ENCODE results near the gene HAL. TPM values are rescaled to one million over a fixed set of nuclear protein-coding genes. Genes with fewer than 3 reads are reported as not detected.

HAL gene
- polyA plus RNA-seq, 1 donor (not counting 4 experiments of a cell fraction or from before 2014, with no cell fraction given) = 0.51 TPM

GRCh38 chr12:95984682-95985081, 11.5 kb downstream of the HAL start:
- dilution Hi-C loops (cut with MboI; ENCODE audit: extremely low pct_ligation_motif_present, low sequenced_read_pairs) = no loop called here
- Histone ChIP-seq H3K4me2 (ENCODE audit: control insufficient read depth, extremely low read depth, insufficient read depth, low read depth, low read length) (no peak overlapping the region), H3K79me2 (ENCODE audit: control insufficient read depth, insufficient read depth, low read length) (no peaks in the 10 kb centered on the region), H3K4me3 (ENCODE audit: control insufficient read depth in 2 of 3, extremely low read depth in 1 of 3, insufficient read depth in 2 of 3, low read depth in 1 of 3, low read length in 3 of 3) (no peak overlapping the region), H3K9me1 (ENCODE audit: control insufficient read depth, extremely low read depth, insufficient read depth, low read length) (no peaks in the 10 kb centered on the region), H3K27ac (ENCODE audit: control insufficient read depth, insufficient read depth, low read length) (no peak overlapping the region), H3K36me3 (ENCODE audit: control insufficient read depth in 2 of 2, extremely low read depth in 1 of 2, insufficient read depth in 2 of 2, low read length in 2 of 2) (no peaks in the 10 kb centered on the region), H2AFZ (ENCODE audit: control insufficient read depth, low read length) (no peak overlapping the region), H3K9me3 (ENCODE audit: control insufficient read depth, low read depth, low read length) (no peaks in the 10 kb centered on the region), H4K20me1 (ENCODE audit: control insufficient read depth, extremely low read depth, insufficient read depth, low read length) (no peaks in the 10 kb centered on the region), H3K27me3 (ENCODE audit: control insufficient read depth, extremely low read depth, insufficient read depth, low read length) (no peaks in the 10 kb centered on the region), H3K4me1 (ENCODE audit: control insufficient read depth, extremely low read depth, insufficient read depth, low read length) (no peaks in the 10 kb centered on the region), H3K9ac (ENCODE audit: control insufficient read depth, extremely low read depth, insufficient read depth, low read length) (no peak overlapping the region)
- DNase-seq (ENCODE audit: low read depth, low spot score) (no peak), FAIRE-seq (no peak)
- TF ChIP-seq, protein P1, sequence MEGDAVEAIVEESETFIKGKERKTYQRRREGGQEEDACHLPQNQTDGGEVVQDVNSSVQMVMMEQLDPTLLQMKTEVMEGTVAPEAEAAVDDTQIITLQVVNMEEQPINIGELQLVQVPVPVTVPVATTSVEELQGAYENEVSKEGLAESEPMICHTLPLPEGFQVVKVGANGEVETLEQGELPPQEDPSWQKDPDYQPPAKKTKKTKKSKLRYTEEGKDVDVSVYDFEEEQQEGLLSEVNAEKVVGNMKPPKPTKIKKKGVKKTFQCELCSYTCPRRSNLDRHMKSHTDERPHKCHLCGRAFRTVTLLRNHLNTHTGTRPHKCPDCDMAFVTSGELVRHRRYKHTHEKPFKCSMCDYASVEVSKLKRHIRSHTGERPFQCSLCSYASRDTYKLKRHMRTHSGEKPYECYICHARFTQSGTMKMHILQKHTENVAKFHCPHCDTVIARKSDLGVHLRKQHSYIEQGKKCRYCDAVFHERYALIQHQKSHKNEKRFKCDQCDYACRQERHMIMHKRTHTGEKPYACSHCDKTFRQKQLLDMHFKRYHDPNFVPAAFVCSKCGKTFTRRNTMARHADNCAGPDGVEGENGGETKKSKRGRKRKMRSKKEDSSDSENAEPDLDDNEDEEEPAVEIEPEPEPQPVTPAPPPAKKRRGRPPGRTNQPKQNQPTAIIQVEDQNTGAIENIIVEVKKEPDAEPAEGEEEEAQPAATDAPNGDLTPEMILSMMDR (optimal IDR thresholded peaks at IDR 0.05 in 1 of 3, IDR thresholded peaks at IDR 0.05 in 1 of 3, conservative IDR thresholded peaks at IDR 0.05 in 1 of 3; ENCODE audit: extremely low read depth in 1 of 3, insufficient read depth in 2 of 3, low read length in 3 of 3) = no peak
- TF ChIP-seq EZH2 (IDR thresholded peaks at IDR 0.05; ENCODE audit: low read length) = no peak

- Histone ChIP-seq H3K27me3 (ENCODE audit: control insufficient read depth, extremely low read depth, insufficient read depth, low read length) (no peaks in the 10 kb centered on the region), H2AFZ (ENCODE audit: control insufficient read depth, low read length) (no peak overlapping the region), H3K27ac (ENCODE audit: control insufficient read depth, insufficient read depth, low read length) (no peak overlapping the region), H3K4me2 (ENCODE audit: control insufficient read depth, extremely low read depth, insufficient read depth, low read depth, low read length) (no peak overlapping the region), H3K79me2 (ENCODE audit: control insufficient read depth, insufficient read depth, low read length) (no peaks in the 10 kb centered on the region), H3K4me1 (ENCODE audit: control insufficient read depth, extremely low read depth, insufficient read depth, low read length) (no peaks in the 10 kb centered on the region), H3K9ac (ENCODE audit: control insufficient read depth, extremely low read depth, insufficient read depth, low read length) (no peak overlapping the region), H3K4me3 (ENCODE audit: control insufficient read depth in 2 of 3, extremely low read depth in 1 of 3, insufficient read depth in 2 of 3, low read depth in 1 of 3, low read length in 3 of 3) (no peak overlapping the region), H3K9me3 (ENCODE audit: control insufficient read depth, low read depth, low read length) (no peaks in the 10 kb centered on the region), H3K36me3 (ENCODE audit: control insufficient read depth in 2 of 2, extremely low read depth in 1 of 2, insufficient read depth in 2 of 2, low read length in 2 of 2) (no peaks in the 10 kb centered on the region), H3K9me1 (ENCODE audit: control insufficient read depth, extremely low read depth, insufficient read depth, low read length) (no peaks in the 10 kb centered on the region), H4K20me1 (ENCODE audit: control insufficient read depth, extremely low read depth, insufficient read depth, low read length) (no peaks in the 10 kb centered on the region)
- TF ChIP-seq, protein P1 (optimal IDR thresholded peaks at IDR 0.05 in 1 of 3, IDR thresholded peaks at IDR 0.05 in 1 of 3, conservative IDR thresholded peaks at IDR 0.05 in 1 of 3; ENCODE audit: extremely low read depth in 1 of 3, insufficient read depth in 2 of 3, low read length in 3 of 3) = no peak
- dilution Hi-C loops (cut with MboI; ENCODE audit: extremely low pct_ligation_motif_present, low sequenced_read_pairs) = no loop called here
- FAIRE-seq = no peak
- DNase-seq (ENCODE audit: low read depth, low spot score) = no peak
Observed at GRCh38 chr12:95982602-95983001, 13.5 kb downstream of the HAL start.
